ENCODE data around the gene AP2B1. TPM values are rescaled to one million over a fixed set of nuclear protein-coding genes. Genes with fewer than 3 reads are reported as not detected.

Gene AP2B1
- total and polyA plus RNA-seq, 4 donors, result 8.7 to 55.6 (median 22.3) TPM

GRCh38 chr17:35752945-35753764 is 166.0 kb downstream of the AP2B1 start, which contains the start of gene GAS2L2 (continued):
- TF ChIP-seq GABPA (IDR thresholded peaks at IDR 0.05 in 1 of 2, conservative IDR thresholded peaks at IDR 0.05 in 1 of 2), result no peak

GRCh38 chr17:35757243-35757642 is 170.1 kb downstream of the AP2B1 start:
- no peaks in the 10 kb centered on the region for H3K36me3 ChIP-seq (ENCODE audit: control insufficient read depth in 4 of 4, insufficient read depth in 3 of 4, low read depth in 1 of 4, low read length in 3 of 4)
- no peak for TF ChIP-seq FOXA1 (IDR thresholded peaks at IDR 0.05)
- TF ChIP-seq EGR1 (IDR thresholded peaks at IDR 0.05; ENCODE audit: low read depth in 2 of 2), result no peak
- no peak for TF ChIP-seq RAD21 (IDR thresholded peaks at IDR 0.05)
- TF ChIP-seq JUND (IDR thresholded peaks at IDR 0.05), result no peak
- TF ChIP-seq, protein P1, sequence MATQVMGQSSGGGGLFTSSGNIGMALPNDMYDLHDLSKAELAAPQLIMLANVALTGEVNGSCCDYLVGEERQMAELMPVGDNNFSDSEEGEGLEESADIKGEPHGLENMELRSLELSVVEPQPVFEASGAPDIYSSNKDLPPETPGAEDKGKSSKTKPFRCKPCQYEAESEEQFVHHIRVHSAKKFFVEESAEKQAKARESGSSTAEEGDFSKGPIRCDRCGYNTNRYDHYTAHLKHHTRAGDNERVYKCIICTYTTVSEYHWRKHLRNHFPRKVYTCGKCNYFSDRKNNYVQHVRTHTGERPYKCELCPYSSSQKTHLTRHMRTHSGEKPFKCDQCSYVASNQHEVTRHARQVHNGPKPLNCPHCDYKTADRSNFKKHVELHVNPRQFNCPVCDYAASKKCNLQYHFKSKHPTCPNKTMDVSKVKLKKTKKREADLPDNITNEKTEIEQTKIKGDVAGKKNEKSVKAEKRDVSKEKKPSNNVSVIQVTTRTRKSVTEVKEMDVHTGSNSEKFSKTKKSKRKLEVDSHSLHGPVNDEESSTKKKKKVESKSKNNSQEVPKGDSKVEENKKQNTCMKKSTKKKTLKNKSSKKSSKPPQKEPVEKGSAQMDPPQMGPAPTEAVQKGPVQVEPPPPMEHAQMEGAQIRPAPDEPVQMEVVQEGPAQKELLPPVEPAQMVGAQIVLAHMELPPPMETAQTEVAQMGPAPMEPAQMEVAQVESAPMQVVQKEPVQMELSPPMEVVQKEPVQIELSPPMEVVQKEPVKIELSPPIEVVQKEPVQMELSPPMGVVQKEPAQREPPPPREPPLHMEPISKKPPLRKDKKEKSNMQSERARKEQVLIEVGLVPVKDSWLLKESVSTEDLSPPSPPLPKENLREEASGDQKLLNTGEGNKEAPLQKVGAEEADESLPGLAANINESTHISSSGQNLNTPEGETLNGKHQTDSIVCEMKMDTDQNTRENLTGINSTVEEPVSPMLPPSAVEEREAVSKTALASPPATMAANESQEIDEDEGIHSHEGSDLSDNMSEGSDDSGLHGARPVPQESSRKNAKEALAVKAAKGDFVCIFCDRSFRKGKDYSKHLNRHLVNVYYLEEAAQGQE (IDR thresholded peaks at IDR 0.05), result no peak
- no peak for TF ChIP-seq YY1 (IDR thresholded peaks at IDR 0.05)
- TF ChIP-seq, protein P2, sequence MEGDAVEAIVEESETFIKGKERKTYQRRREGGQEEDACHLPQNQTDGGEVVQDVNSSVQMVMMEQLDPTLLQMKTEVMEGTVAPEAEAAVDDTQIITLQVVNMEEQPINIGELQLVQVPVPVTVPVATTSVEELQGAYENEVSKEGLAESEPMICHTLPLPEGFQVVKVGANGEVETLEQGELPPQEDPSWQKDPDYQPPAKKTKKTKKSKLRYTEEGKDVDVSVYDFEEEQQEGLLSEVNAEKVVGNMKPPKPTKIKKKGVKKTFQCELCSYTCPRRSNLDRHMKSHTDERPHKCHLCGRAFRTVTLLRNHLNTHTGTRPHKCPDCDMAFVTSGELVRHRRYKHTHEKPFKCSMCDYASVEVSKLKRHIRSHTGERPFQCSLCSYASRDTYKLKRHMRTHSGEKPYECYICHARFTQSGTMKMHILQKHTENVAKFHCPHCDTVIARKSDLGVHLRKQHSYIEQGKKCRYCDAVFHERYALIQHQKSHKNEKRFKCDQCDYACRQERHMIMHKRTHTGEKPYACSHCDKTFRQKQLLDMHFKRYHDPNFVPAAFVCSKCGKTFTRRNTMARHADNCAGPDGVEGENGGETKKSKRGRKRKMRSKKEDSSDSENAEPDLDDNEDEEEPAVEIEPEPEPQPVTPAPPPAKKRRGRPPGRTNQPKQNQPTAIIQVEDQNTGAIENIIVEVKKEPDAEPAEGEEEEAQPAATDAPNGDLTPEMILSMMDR (IDR thresholded peaks at IDR 0.05; ENCODE audit: low read depth, low read length, missing input control), result no peak
- no peak for TF ChIP-seq RXRA (IDR thresholded peaks at IDR 0.05)
- H3K4me1 ChIP-seq (ENCODE audit: control insufficient read depth in 4 of 4, insufficient read depth in 4 of 4, low read length in 3 of 4), result no peaks in the 10 kb centered on the region
- H3K4me3 ChIP-seq (ENCODE audit: low read depth in 1 of 3, low read length in 3 of 3), result no peak overlapping the region
- no peaks in the 10 kb centered on the region for H3K9me3 ChIP-seq (ENCODE audit: control insufficient read depth in 4 of 4, low read length in 3 of 4)
- DNase-seq (ENCODE audit: low spot score), result no peak
- no peak overlapping the region for H3K9ac ChIP-seq (ENCODE audit: low read depth in 1 of 2, low read length in 2 of 2)
- no peak overlapping the region for H3K27ac ChIP-seq (ENCODE audit: low read depth in 1 of 2, low read length in 2 of 2)
- no peaks in the 10 kb centered on the region for H3K27me3 ChIP-seq (ENCODE audit: control insufficient read depth in 4 of 4, insufficient read depth in 4 of 4, low read length in 3 of 4)

DNA sequence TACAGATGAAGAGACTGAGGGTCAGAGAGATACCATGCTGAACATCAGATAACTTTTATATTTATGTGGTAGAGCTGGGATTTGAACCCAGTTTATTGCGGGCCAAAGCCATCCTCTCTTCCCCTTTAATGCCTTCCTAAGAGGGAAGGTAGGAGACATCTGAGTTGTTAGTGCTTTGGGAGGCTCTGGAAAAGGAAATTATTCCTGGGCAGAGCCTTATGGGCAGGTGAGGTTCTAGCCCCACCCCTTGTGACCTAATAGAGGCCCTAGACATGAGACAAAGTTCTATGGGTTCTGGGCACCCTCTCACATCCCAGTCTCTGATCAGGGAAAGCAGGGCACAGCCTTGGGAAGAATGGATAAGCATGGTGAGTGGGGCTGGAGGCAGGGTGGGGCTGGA is 173.5 kb downstream of the AP2B1 start, which contains the start of gene C17orf50:
Gene C17orf50 (plus strand): TSS at position 301 of the 400 bp plus-strand sequence. CDS start 55 bp downstream, at position 356.
- H3K36me3 ChIP-seq (ENCODE audit: control insufficient read depth in 4 of 4, insufficient read depth in 3 of 4, low read depth in 1 of 4, low read length in 3 of 4), result no peaks in the 10 kb centered on the region
- H3K4me1 ChIP-seq (ENCODE audit: control insufficient read depth in 4 of 4, insufficient read depth in 4 of 4, low read length in 3 of 4), result peaks cover 2 to 12% (median 6%) of the 10 kb centered on the region in 4 donors
- DNase-seq (ENCODE audit: low spot score), result no peak
- TF ChIP-seq ZBTB33 (IDR thresholded peaks at IDR 0.05) (no peak), HNF4G (IDR thresholded peaks at IDR 0.05) (no peak)
- H3K9ac ChIP-seq (ENCODE audit: low read depth in 1 of 2, low read length in 2 of 2), result no peak within 1 kb of the TSS
- no peaks in the 10 kb centered on the region for H3K27me3 ChIP-seq (ENCODE audit: control insufficient read depth in 4 of 4, insufficient read depth in 4 of 4, low read length in 3 of 4)
- H3K9me3 ChIP-seq (ENCODE audit: control insufficient read depth in 4 of 4, low read length in 3 of 4), result no peaks in the 10 kb centered on the region
- no peak within 1 kb of the TSS for H3K27ac ChIP-seq (ENCODE audit: low read depth in 1 of 2, low read length in 2 of 2)
- 96% methylated on average over 1 of the region's 1 CpG for WGBS
- no peak within 1 kb of the TSS for H3K4me3 ChIP-seq (ENCODE audit: low read depth in 1 of 3, low read length in 3 of 3)

All from liver (tissue), 9 donors.